ENCODE data around the gene UMODL1.

The UMODL1 gene

DNA sequence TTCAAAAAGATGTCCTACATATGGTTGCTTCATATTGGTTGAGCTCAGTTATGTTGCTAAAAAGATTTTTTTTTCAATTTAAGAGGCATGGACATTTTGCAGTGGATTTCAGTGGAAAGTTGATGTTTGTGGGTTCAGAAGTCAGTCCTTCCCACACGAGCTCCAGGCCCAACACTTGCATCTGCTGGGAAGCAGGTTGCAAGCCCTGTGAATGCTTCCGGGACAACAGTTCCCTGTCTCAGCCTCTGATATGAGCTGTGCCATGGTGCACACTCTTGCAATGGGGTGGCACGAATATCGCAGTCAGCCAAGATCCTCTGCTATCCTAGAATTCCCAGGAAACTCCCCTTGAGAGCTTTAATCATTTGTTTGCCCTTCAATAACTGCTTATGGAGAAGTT, 117.5 kb downstream of the UMODL1 start:
- TF ChIP-seq NFIC (IDR thresholded peaks at IDR 0.05) (no peak), TEAD4 (IDR thresholded peaks at IDR 0.05) (no peak), ZBTB7A (IDR thresholded peaks at IDR 0.05; ENCODE audit: low read depth) (no peak), TCF12 (IDR thresholded peaks at IDR 0.05; ENCODE audit: low read depth) (no peak), RAD21 (IDR thresholded peaks at IDR 0.05; ENCODE audit: low read depth) (no peak), CEBPB (IDR thresholded peaks at IDR 0.05) (no peak), EP300 (IDR thresholded peaks at IDR 0.05; ENCODE audit: borderline replicate concordance) (no peak), TAF1 (IDR thresholded peaks at IDR 0.05; ENCODE audit: low read depth) (no peak), FOXM1 (IDR thresholded peaks at IDR 0.05; ENCODE audit: borderline replicate concordance, low read depth) (no peak), CREB1 (IDR thresholded peaks at IDR 0.05; ENCODE audit: low read depth) (no peak)
- TF ChIP-seq, protein P1, sequence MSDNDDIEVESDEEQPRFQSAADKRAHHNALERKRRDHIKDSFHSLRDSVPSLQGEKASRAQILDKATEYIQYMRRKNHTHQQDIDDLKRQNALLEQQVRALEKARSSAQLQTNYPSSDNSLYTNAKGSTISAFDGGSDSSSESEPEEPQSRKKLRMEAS (IDR thresholded peaks at IDR 0.05), result no peak
- TF ChIP-seq, protein P2, sequence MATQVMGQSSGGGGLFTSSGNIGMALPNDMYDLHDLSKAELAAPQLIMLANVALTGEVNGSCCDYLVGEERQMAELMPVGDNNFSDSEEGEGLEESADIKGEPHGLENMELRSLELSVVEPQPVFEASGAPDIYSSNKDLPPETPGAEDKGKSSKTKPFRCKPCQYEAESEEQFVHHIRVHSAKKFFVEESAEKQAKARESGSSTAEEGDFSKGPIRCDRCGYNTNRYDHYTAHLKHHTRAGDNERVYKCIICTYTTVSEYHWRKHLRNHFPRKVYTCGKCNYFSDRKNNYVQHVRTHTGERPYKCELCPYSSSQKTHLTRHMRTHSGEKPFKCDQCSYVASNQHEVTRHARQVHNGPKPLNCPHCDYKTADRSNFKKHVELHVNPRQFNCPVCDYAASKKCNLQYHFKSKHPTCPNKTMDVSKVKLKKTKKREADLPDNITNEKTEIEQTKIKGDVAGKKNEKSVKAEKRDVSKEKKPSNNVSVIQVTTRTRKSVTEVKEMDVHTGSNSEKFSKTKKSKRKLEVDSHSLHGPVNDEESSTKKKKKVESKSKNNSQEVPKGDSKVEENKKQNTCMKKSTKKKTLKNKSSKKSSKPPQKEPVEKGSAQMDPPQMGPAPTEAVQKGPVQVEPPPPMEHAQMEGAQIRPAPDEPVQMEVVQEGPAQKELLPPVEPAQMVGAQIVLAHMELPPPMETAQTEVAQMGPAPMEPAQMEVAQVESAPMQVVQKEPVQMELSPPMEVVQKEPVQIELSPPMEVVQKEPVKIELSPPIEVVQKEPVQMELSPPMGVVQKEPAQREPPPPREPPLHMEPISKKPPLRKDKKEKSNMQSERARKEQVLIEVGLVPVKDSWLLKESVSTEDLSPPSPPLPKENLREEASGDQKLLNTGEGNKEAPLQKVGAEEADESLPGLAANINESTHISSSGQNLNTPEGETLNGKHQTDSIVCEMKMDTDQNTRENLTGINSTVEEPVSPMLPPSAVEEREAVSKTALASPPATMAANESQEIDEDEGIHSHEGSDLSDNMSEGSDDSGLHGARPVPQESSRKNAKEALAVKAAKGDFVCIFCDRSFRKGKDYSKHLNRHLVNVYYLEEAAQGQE (IDR thresholded peaks at IDR 0.05; ENCODE audit: low read depth), result no peak
- TF ChIP-seq, protein P3, sequence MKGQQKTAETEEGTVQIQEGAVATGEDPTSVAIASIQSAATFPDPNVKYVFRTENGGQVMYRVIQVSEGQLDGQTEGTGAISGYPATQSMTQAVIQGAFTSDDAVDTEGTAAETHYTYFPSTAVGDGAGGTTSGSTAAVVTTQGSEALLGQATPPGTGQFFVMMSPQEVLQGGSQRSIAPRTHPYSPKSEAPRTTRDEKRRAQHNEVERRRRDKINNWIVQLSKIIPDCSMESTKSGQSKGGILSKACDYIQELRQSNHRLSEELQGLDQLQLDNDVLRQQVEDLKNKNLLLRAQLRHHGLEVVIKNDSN (IDR thresholded peaks at IDR 0.05), result no peak

DNA sequence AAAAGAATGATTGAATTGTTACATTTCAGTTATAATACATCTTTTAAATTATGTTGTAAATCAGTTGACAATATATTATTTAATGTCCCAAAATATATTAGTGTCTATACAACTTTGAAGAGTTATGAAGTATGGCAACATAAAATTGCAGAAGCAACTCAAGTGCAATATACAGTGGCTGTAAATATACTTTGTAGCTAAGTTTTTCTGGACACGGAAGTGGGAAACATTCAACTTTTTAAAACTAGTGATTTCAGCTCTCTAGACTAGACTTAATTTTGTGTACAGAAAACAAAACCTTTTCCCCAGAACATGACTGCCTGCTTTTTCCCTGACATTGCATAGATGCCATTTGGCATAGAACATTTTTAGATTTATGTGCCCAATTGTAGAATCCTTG, 118.3 kb downstream of the UMODL1 start:
- TF ChIP-seq EGR1 (IDR thresholded peaks at IDR 0.05) (no peak), NFIC (IDR thresholded peaks at IDR 0.05) (no peak), YY1 (IDR thresholded peaks at IDR 0.05; ENCODE audit: low read depth) (no peak), RAD21 (IDR thresholded peaks at IDR 0.05; ENCODE audit: low read depth) (no peak), TEAD4 (IDR thresholded peaks at IDR 0.05) (no peak), FOXM1 (IDR thresholded peaks at IDR 0.05; ENCODE audit: borderline replicate concordance, low read depth) (no peak)
- TF ChIP-seq, protein P1 (IDR thresholded peaks at IDR 0.05), result no peak
- TF ChIP-seq, protein P2 (IDR thresholded peaks at IDR 0.05; ENCODE audit: low read depth), result no peak

DNA sequence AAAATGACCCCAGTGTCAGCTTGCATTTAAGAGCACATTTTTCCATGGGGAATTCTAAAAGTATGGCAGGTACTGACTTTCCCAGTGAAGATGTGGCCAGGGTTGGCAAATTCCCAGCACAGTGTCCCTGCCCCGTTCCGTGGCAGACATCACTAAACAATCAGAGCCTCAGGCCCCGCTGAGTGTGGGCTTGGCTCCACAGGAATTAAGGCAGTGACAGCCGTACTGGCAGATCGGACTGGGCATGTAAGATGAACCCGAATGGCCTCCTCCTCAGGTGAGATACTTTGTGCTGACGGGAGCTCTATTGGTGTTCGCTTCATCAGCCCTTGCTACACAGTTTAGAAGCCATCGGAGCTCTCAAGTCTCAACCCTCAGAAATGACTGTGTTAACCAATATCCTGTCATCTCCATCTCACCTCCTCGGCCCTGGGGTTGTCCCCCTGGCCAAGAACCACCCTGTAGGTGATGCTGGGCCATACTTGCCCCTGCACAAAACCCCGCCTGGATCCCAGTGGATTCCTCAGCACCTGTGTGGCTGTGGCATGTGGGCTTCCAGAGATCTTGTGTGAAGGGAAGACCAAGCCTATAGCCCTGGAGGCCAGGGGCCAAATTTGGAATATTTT, 118.9 kb downstream of the UMODL1 start:
- no peak for TF ChIP-seq EGR1 (IDR thresholded peaks at IDR 0.05)

DNA sequence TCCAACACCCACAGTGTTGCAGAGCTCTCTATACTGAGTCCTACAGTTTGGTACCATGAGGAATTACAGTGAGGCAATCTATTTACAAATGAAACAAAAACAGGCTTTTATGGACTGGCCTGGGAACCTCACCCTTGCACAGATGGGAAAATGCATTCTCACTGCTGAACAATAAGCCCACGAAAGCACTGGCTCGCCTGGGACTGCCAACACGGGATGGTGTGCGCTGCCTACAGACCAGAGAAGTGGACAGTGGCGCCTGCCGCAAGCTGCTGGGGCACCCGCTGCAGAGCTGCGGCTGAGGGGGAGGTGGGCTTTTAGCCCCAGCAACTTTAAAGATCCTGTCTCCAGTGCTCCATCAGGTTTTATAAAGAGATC, 119.4 kb downstream of the UMODL1 start:
- TF ChIP-seq EGR1 (IDR thresholded peaks at IDR 0.05), result no peak
- no peak for TF ChIP-seq RAD21 (IDR thresholded peaks at IDR 0.05; ENCODE audit: low read depth)
- no peak for TF ChIP-seq ZBTB7A (IDR thresholded peaks at IDR 0.05; ENCODE audit: low read depth)

DNA sequence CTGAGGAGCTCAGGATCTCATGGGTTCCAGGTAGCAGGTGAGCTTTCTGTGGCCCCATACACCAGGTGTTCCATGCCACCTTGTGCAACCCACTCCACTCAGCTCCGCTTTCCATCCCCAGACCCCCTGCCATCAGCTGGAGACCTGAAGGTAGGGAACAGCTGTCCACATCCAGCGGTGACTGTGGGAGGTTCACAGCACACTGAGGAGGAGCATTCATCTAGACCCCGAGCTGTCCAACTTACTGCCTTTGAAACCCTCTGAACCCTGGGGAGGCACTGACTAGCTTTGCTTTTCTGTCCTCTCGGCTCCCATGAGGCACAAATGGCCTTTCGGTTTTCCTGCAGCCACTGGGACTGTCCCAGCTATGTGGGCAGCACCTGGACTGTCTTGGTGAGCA, 119.9 kb downstream of the UMODL1 start:
- no peak for TF ChIP-seq RAD21 (IDR thresholded peaks at IDR 0.05; ENCODE audit: low read depth)
- no peak for TF ChIP-seq YY1 (IDR thresholded peaks at IDR 0.05; ENCODE audit: low read depth)
- TF ChIP-seq, protein P3 (IDR thresholded peaks at IDR 0.05), result no peak
- TF ChIP-seq NFIC (IDR thresholded peaks at IDR 0.05), result no peak
- no peak for TF ChIP-seq FOXM1 (IDR thresholded peaks at IDR 0.05; ENCODE audit: borderline replicate concordance, low read depth)
- TF ChIP-seq TAF1 (IDR thresholded peaks at IDR 0.05; ENCODE audit: low read depth), result no peak

DNA sequence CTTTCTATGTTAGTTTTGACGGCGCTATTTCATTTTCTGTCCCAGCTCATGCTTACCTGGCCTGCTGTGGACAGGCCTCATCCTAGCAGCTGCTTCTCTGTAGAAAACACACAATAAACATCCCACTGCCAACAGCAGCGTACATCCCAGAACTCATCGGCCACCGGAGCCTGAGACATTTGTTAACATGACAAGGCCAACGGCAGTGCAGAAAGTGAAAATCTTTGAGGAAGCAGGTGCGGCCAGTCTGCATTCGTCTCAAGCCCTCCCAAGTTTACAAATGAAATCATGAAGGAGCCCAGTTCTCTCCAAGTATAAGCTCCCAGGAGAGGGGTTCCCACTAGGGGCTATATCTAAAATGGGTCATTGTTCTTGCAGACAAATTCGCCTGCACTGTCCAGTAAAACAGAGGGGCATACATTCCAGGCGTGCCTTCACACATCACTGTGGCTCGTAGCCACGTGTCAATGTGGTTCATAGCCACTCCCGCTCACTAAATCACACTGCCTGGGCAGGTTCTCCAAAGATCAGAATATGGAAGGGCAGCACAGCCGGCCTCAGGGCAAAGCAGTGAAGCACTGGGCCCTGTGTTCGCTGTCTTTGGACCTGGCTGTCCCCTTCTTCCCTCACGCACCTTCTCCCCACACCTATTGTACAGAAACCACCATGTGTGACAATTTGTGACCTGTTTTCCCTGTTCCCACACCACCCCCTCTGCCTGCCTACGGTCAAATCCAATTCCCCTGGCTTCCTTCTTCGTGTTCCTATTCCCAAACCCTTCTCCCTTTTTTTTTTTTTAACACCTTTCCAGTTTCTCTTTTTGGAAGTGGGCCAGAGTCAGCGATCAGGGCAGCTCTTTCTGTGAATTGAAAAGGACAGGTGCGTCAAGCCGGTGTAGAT, 120.8 kb downstream of the UMODL1 start:
- TF ChIP-seq RAD21 (IDR thresholded peaks at IDR 0.05; ENCODE audit: low read depth), result no peak
- TF ChIP-seq EP300 (IDR thresholded peaks at IDR 0.05; ENCODE audit: borderline replicate concordance), result no peak
- no peak for TF ChIP-seq FOXM1 (IDR thresholded peaks at IDR 0.05; ENCODE audit: borderline replicate concordance, low read depth)
- TF ChIP-seq, protein P1 (IDR thresholded peaks at IDR 0.05), result peak; percentile 84
- TF ChIP-seq YY1 (IDR thresholded peaks at IDR 0.05; ENCODE audit: low read depth), result no peak
- TF ChIP-seq TCF12 (IDR thresholded peaks at IDR 0.05; ENCODE audit: low read depth), result no peak
- TF ChIP-seq, protein P3 (IDR thresholded peaks at IDR 0.05), result peak; percentile 19; the same call in 1 of the 2 replicates
- TF ChIP-seq CEBPB (IDR thresholded peaks at IDR 0.05), result no peak
- TF ChIP-seq TEAD4 (IDR thresholded peaks at IDR 0.05), result peak; percentile 68
